ENCODE measurements around the gene CES5A. TPM values are rescaled to one million over a fixed set of nuclear protein-coding genes. Genes with fewer than 3 reads are reported as not detected.

CES5A gene
- total and polyA plus RNA-seq, 2 of the 4 experiments (the other 2 are of a cell fraction) = not detected

DNA sequence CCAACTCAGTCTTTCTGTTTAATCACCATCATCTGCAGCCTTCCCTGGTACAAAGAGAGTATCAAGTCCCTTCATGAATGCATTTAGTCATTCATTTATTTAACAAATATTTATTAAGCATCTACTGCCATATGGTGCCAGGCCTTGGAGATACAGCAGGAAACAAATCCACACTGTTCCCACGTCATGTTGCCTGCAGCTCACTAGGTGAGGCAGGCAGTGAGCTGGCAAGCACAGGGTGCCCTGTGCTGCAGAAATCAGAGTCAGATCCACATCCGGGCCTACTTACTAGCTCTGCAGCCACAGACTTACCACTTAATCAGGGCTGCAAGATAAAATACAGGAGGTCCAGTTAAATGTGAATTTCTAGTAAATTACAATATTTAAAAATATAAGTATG is 38.5 kb upstream of the CES5A start:
- no peak overlapping the region for H4K5ac ChIP-seq (ENCODE audit: low read depth, low read length)
- H3K9me1 ChIP-seq (ENCODE audit: insufficient read depth, low read length) = no peaks in the 10 kb centered on the region
- no peak overlapping the region for H3K14ac ChIP-seq (replicated peaks; ENCODE audit: low read depth, low read length)
- no peak overlapping the region for H3K23ac ChIP-seq (ENCODE audit: low read depth, low read length)
- no peak overlapping the region for H2BK5ac ChIP-seq (ENCODE audit: low read depth, low read length, poor library complexity, severe bottlenecking)
- WGBS, 2 experiments (ENCODE audit: extremely low coverage in 2 of 2, insufficient read length in 1 of 2) = no CpG with 5 or more reads among the region's 2 CpGs
- no peak overlapping the region for H3K56ac ChIP-seq (ENCODE audit: extremely low read depth, insufficient read depth, low read length)
- H3K27me3 ChIP-seq (ENCODE audit: control insufficient read depth, insufficient read depth, low read length) = no peaks in the 10 kb centered on the region
- H4K8ac ChIP-seq (ENCODE audit: low read depth in 2 of 2, low read length in 2 of 2) = no peak overlapping the region
- TF ChIP-seq, protein P1, sequence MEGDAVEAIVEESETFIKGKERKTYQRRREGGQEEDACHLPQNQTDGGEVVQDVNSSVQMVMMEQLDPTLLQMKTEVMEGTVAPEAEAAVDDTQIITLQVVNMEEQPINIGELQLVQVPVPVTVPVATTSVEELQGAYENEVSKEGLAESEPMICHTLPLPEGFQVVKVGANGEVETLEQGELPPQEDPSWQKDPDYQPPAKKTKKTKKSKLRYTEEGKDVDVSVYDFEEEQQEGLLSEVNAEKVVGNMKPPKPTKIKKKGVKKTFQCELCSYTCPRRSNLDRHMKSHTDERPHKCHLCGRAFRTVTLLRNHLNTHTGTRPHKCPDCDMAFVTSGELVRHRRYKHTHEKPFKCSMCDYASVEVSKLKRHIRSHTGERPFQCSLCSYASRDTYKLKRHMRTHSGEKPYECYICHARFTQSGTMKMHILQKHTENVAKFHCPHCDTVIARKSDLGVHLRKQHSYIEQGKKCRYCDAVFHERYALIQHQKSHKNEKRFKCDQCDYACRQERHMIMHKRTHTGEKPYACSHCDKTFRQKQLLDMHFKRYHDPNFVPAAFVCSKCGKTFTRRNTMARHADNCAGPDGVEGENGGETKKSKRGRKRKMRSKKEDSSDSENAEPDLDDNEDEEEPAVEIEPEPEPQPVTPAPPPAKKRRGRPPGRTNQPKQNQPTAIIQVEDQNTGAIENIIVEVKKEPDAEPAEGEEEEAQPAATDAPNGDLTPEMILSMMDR (conservative IDR thresholded peaks at IDR 0.05; ENCODE audit: low read depth, low read length) = no peak
- TF ChIP-seq POLR2A (IDR thresholded peaks at IDR 0.05; ENCODE audit: low read depth, low read length) (no peak), SMC3 (IDR thresholded peaks at IDR 0.05; ENCODE audit: low read depth, low read length) (no peak), CEBPB (IDR thresholded peaks at IDR 0.05; ENCODE audit: low read depth, low read length) (no peak), MAZ (IDR thresholded peaks at IDR 0.05; ENCODE audit: borderline replicate concordance, low read depth, low read length) (no peak), RAD21 (IDR thresholded peaks at IDR 0.05; ENCODE audit: low read length) (no peak), RFX5 (IDR thresholded peaks at IDR 0.05; ENCODE audit: low read depth, low read length) (no peak), MAFK (IDR thresholded peaks at IDR 0.05; ENCODE audit: low read depth, low read length) (no peak), RCOR1 (IDR thresholded peaks at IDR 0.05; ENCODE audit: insufficient replicate concordance, low read length) (no peak)
- TF ChIP-seq, protein P2, sequence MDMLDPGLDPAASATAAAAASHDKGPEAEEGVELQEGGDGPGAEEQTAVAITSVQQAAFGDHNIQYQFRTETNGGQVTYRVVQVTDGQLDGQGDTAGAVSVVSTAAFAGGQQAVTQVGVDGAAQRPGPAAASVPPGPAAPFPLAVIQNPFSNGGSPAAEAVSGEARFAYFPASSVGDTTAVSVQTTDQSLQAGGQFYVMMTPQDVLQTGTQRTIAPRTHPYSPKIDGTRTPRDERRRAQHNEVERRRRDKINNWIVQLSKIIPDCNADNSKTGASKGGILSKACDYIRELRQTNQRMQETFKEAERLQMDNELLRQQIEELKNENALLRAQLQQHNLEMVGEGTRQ (IDR thresholded peaks at IDR 0.05; ENCODE audit: low read depth, low read length) = no peak
- no peak overlapping the region for H3K4me2 ChIP-seq (ENCODE audit: low read depth, low read length)
- H4K20me1 ChIP-seq (ENCODE audit: insufficient read depth, low read length) = no peaks in the 10 kb centered on the region
- intact Hi-C loops (cut with micrococcal nuclease) = no loop called here
- H3K36me3 ChIP-seq (ENCODE audit: control insufficient read depth, insufficient read depth, low read length) = no peaks in the 10 kb centered on the region
- no peaks in the 10 kb centered on the region for H3K79me1 ChIP-seq (ENCODE audit: low read depth in 1 of 2, low read length in 2 of 2)
- H3K9ac ChIP-seq (ENCODE audit: low read depth, low read length) = no peak overlapping the region
- no peak overlapping the region for H3K4me3 ChIP-seq (ENCODE audit: insufficient read depth, low read depth, low read length)
- H2AK5ac ChIP-seq (ENCODE audit: low read depth, low read length) = no peak overlapping the region
- ChIA-PET CTCF (interaction anchor here (0.6 kb wide), 1 partner anchor 357 kb away, joined by 3 read pairs; no protein-coding TSS in a partner anchor), POLR2A (ENCODE audit: unreplicated experiment) (no interaction called here)
- dilution Hi-C loops (cut with HindIII; ENCODE audit: low sequenced_read_pairs, unreplicated experiment) = no loop called here
- no peak overlapping the region for H3K18ac ChIP-seq (ENCODE audit: low read depth, low read length)
- BruUV-seq (replicated peaks) = no TSS peak
- no peak overlapping the region for H3K27ac ChIP-seq (ENCODE audit: insufficient read depth, low read length)
- H4K91ac ChIP-seq (ENCODE audit: insufficient read depth, low read depth, low read length) = no peak overlapping the region
- no peak overlapping the region for H2BK15ac ChIP-seq (ENCODE audit: low read depth, low read length)
- no peak for DNase-seq
- no peak overlapping the region for H2BK20ac ChIP-seq (ENCODE audit: low read depth, low read length)
- ATAC-seq (ENCODE audit: low read depth) = no peak
- no peak overlapping the region for H2AK9ac ChIP-seq (replicated peaks; ENCODE audit: low read depth, low read length, poor library complexity)
- H2BK120ac ChIP-seq (ENCODE audit: low read depth, low read length) = no peak overlapping the region
- in situ Hi-C loops (cut with MboI; ENCODE audit: low sequenced_read_pairs) = no loop called here
- no peaks in the 10 kb centered on the region for H3K4me1 ChIP-seq (ENCODE audit: control insufficient read depth, insufficient read depth, low read length)
- H2AFZ ChIP-seq (replicated peaks; ENCODE audit: low read length, poor library complexity) = no peak overlapping the region
- H3K9me3 ChIP-seq (ENCODE audit: control insufficient read depth, insufficient read depth, low read length) = no peaks in the 10 kb centered on the region
- no peak overlapping the region for H3K4ac ChIP-seq (ENCODE audit: low read depth, low read length)

Data from IMR-90 (cell line).